Type B pancreatic cell (in vitro differentiated cells): ENCODE data around the gene MTR. TPM values are rescaled to one million over a fixed set of nuclear protein-coding genes. Genes with fewer than 3 reads are reported as not detected.

ENCODE experiments used
- DNase-seq: peaks from one replicate; pipeline ENCODE4 v3.0.0; 2021; ENCODE audit warnings: mixed read lengths; ENCODE audit not compliant: unreplicated experiment; ENCODE audit errors: extremely low spot score
- H3K27ac Mint-ChIP-seq: 2 replicates; pipeline ENCODE4 v1.8.0; 2021; ENCODE audit warnings: mild to moderate bottlenecking, mixed read lengths
- H3K27me3 Mint-ChIP-seq: 2 replicates; pipeline ENCODE4 v1.8.0; 2021; ENCODE audit warnings: mixed read lengths
- H3K36me3 Mint-ChIP-seq: 2 replicates; pipeline ENCODE4 v1.8.0; 2021; ENCODE audit warnings: mixed read lengths
- H3K4me1 Mint-ChIP-seq: one replicate; pipeline ENCODE4 v1.8.0; 2021; ENCODE audit warnings: mixed read lengths; ENCODE audit not compliant: unreplicated experiment
- H3K4me3 Mint-ChIP-seq: 2 replicates; pipeline ENCODE4 v1.8.0; 2021; ENCODE audit warnings: mild to moderate bottlenecking, mixed read lengths
- H3K9me3 Mint-ChIP-seq: 2 replicates; pipeline ENCODE4 v1.8.0; 2021; ENCODE audit warnings: mixed read lengths
- total RNA-seq: library from RNA; stranded (reverse); gene quantifications from 2 replicates; pipeline ENCODE4 v1.2.1, GENCODE V29; 2021; ENCODE audit warnings: low replicate concordance
- TF ChIP-seq, protein P1 (sequence below): fragments of 200-600 bp; sonication (generic); conservative IDR thresholded peaks from 2 replicates; pipeline ENCODE4 v1.5.0; 2021; ENCODE audit warnings: antibody characterized with exemption, mild to moderate bottlenecking

The MTR gene
- total RNA-seq, 1 donor from 2014 or later: 44.1 TPM

DNA sequence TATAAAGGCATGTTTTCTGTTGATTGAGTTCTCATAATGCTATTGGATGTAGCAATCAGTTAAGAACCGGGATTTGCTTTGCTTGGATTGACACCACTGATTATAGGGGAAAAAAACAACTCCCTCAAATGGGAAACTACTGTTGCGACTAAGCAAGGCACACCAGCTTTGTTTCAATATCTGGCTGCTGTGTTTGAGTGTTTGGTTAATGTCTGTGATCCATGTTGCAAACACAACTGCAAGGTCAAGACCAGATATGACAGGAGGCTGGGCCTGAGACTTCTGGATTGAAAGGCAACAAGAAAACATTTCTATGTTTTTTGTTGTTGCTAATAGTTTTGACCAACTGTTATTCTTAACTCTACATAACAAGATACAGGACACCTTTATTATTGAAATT, 50.7 kb downstream of the MTR start:
- H3K4me3 Mint-ChIP-seq: no peak overlapping the region
- H3K36me3 Mint-ChIP-seq: peaks cover 26% of the 10 kb centered on the region
- H3K9me3 Mint-ChIP-seq: no peaks in the 10 kb centered on the region
- no peak for DNase-seq
- H3K27ac Mint-ChIP-seq: no peak overlapping the region
- no peaks in the 10 kb centered on the region for H3K4me1 Mint-ChIP-seq
- TF ChIP-seq, protein P1, sequence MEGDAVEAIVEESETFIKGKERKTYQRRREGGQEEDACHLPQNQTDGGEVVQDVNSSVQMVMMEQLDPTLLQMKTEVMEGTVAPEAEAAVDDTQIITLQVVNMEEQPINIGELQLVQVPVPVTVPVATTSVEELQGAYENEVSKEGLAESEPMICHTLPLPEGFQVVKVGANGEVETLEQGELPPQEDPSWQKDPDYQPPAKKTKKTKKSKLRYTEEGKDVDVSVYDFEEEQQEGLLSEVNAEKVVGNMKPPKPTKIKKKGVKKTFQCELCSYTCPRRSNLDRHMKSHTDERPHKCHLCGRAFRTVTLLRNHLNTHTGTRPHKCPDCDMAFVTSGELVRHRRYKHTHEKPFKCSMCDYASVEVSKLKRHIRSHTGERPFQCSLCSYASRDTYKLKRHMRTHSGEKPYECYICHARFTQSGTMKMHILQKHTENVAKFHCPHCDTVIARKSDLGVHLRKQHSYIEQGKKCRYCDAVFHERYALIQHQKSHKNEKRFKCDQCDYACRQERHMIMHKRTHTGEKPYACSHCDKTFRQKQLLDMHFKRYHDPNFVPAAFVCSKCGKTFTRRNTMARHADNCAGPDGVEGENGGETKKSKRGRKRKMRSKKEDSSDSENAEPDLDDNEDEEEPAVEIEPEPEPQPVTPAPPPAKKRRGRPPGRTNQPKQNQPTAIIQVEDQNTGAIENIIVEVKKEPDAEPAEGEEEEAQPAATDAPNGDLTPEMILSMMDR: no peak
- no peaks in the 10 kb centered on the region for H3K27me3 Mint-ChIP-seq

DNA sequence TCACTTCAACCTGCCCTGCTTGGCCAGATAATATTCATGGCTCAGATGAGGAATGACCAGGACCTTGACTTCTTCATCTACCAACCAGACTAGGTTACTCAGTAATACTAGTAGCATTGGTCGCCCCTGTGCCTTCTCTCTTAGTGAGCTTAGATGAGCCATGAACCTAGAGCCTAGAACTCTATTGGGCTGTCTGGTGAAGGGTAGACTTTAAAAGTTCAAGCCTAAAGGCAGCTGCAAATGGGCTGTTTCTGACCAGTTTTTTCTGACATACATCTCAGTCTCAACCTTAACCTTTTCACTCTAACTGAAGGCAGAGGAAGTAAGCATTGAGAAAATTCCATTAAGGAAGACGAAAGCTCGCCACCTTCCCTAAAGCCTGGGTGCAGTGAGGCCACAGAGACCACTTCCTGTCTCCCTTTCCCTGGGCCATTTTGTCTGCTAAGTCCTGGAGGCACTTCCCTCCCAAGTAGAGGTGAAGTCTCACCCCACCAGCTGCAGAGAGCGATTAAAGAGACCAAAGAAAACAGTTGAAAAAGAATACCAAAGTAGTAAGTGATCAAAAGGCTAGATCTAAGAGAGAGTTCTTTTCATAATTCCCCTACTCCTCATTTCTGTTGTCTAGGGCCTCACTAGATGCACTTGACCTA, 53.3 kb downstream of the MTR start:
- TF ChIP-seq, protein P1: no peak
- H3K4me1 Mint-ChIP-seq: no peaks in the 10 kb centered on the region
- no peak for DNase-seq
- H3K27me3 Mint-ChIP-seq: no peaks in the 10 kb centered on the region
- peaks cover 27% of the 10 kb centered on the region for H3K36me3 Mint-ChIP-seq
- no peak overlapping the region for H3K27ac Mint-ChIP-seq
- H3K4me3 Mint-ChIP-seq: no peak overlapping the region
- H3K9me3 Mint-ChIP-seq: no peaks in the 10 kb centered on the region

GRCh38 chr1:236850077-236850979, 55.2 kb downstream of the MTR start:
- H3K4me3 Mint-ChIP-seq: no peak overlapping the region
- H3K4me1 Mint-ChIP-seq: peaks cover 5% of the 10 kb centered on the region
- peaks cover 35% of the 10 kb centered on the region for H3K36me3 Mint-ChIP-seq
- DNase-seq: no peak
- no peaks in the 10 kb centered on the region for H3K27me3 Mint-ChIP-seq
- TF ChIP-seq, protein P1: no peak
- H3K27ac Mint-ChIP-seq: no peak overlapping the region
- H3K9me3 Mint-ChIP-seq: peaks cover 4% of the 10 kb centered on the region

- DNase-seq: no peak
- no peaks in the 10 kb centered on the region for H3K27me3 Mint-ChIP-seq
- peaks cover 39% of the 10 kb centered on the region for H3K36me3 Mint-ChIP-seq
- H3K4me1 Mint-ChIP-seq: peaks cover 5% of the 10 kb centered on the region
- TF ChIP-seq, protein P1: no peak
- peaks cover 4% of the 10 kb centered on the region for H3K9me3 Mint-ChIP-seq
- H3K4me3 Mint-ChIP-seq: no peak overlapping the region
- H3K27ac Mint-ChIP-seq: no peak overlapping the region
Observed at GRCh38 chr1:236851871-236852270, 56.8 kb downstream of the MTR start.

DNA sequence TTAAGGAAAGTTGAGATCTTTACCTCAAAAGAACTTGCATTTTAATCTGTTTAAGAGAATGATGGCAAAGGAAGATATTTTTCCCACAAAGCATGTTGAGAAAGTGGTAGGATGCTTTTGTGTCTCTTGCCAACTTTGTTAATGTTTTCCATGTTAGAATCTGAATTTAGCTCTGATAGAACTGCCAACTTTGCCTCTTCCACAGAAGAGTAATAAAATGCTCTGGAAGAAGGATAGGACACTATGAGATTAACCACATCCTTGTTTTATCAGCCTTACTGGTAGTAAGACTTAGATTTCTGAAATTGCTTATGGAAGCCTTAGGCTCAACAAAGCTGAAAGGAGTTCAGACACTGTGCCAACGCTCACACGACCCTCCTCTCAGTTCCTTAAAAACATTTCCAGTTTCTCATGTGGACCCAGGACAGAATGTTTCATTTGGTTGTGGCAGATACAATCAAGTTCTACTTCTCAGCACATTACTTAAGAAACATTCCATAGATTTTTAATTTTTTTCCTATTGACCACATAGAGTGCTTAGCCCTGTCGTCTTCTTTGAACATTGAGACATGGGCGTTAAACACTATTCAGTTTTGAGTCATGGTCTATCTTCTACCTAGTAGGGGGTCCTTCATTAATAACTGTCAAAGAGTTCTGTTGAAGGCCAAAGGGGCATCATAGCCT, 59.0 kb downstream of the MTR start:
- TF ChIP-seq, protein P1: no peak
- Mint-ChIP-seq H3K9me3 (peaks cover 4% of the 10 kb centered on the region), H3K4me1 (peaks cover 5% of the 10 kb centered on the region), H3K27me3 (no peaks in the 10 kb centered on the region), H3K36me3 (peaks cover 54% of the 10 kb centered on the region), H3K4me3 (no peak overlapping the region), H3K27ac (peak overlapping the region; percentile 11)
- DNase-seq: no peak
